GM12801 (cell line): ENCODE results near the gene SYMPK.

Source experiments
- CTCF ChIP-seq: IDR thresholded peaks from one replicate; pipeline ENCODE4 v1.5.1; 2011; ENCODE audit warnings: control low read depth; ENCODE audit not compliant: insufficient read length; ENCODE audit errors: extremely low read depth

The SYMPK gene

GRCh38 chr19:45800070-45800553, 62.8 kb downstream of the SYMPK start:
- TF ChIP-seq CTCF: no peak

- TF ChIP-seq CTCF: no peak
Observed at GRCh38 chr19:45798995-45799517, 63.9 kb downstream of the SYMPK start.

GRCh38 chr19:45794627-45795026, 68.3 kb downstream of the SYMPK start:
- TF ChIP-seq CTCF: no peak

- no peak for TF ChIP-seq CTCF
Observed at GRCh38 chr19:45793876-45794275, 69.1 kb downstream of the SYMPK start.

GRCh38 chr19:45793178-45793564, 69.8 kb downstream of the SYMPK start:
- TF ChIP-seq CTCF: no peak

- TF ChIP-seq CTCF: no peak
Observed at GRCh38 chr19:45792470-45793177, 70.3 kb downstream of the SYMPK start, which contains the start of gene DMWD. TSS of gene DMWD (minus strand) at chr19:45792845. CDS start at chr19:45792756, 89 bp downstream.

- TF ChIP-seq CTCF: no peak
Observed at GRCh38 chr19:45791744-45792469, 71.0 kb downstream of the SYMPK start.
